Measurements from ENCODE around the gene CD96.
"Not testable (repeated sequence)": the region's sequence is repeated elsewhere in the genome, so short reads cannot be mapped to it uniquely, and the experiment has no call there.

CD96 gene

DNA sequence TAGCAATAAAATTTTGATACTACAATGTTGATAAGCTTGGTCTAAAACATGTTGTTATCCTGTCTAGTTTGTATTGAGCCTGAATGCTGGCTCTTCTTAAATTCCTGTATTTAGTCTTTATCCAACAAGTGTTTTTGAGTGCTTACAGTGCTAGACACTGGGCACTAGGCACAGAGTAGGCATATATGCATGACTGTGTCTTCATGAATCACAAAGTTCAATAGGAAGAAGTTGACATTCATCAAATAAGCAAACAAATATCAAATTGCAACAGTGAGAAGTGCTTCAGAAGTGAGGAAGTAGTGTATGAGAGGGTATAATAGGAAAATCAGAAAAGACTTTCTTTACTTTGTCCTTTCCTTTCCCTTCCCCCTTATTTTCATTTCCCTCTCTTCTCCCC lies 6.8 kb downstream of the CD96 start:
- no peak for DNase-seq (ENCODE audit: low read depth in 1 of 2, low spot score in 1 of 2)

DNA sequence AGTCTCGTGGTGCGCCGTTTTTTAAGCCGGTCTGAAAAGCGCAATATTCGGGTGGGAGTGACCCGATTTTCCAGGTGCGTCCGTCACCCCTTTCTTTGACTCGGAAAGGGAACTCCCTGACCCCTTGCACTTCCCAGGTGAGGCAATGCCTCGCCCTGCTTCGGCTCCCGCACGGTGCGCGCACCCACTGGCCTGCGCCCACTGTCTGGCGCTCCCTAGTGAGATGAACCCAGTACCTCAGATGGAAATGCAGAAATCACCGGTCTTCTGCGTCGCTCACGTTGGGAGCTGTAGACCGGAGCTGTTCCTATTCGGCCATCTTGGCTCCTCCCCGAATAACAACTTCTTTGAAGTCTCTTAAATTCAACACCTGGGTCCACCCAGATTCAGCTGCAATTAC lies 19.9 kb downstream of the CD96 start:
- not testable (repeated sequence) for DNase-seq (ENCODE audit: low read depth in 1 of 2, low spot score in 1 of 2)

DNA sequence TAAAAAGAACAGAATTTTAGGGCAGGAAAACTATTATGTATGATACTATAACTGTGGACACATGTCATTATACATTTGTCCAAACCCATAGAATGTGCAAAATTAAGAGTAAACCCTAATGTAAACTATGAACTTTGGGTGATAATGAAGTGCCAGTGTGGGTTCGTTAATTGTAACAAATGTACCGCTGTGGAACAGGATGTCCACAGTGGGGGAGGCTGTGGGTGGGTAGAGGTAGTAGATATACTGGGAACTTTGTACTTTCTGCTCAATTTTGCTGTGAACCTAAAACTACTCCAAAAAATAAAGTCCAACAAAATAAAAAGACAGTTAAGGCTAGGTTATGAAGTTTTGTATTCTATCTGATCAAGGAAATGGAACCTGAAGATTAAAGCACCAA lies 24.8 kb downstream of the CD96 start:
- DNase-seq (ENCODE audit: low read depth in 1 of 2, low spot score in 1 of 2): no peak

DNA sequence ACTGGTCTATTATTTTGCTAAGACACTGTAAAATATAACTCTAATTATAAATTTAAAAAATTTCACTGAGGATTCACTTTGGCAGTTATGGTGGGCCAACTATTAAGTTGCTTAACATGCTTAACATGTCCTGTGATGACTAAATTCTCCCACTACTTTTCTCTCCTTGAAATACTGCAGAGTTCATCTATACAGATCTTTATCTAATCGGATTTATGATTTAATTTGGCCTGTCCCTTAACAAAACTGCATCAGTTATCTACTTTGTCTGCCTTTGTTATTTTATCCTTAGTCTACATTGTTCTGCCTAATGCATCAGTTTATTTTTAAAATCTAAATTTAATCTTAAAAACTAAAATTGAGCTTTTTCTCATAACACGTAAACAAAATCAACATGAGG lies 26.4 kb downstream of the CD96 start:
- DNase-seq (ENCODE audit: low read depth in 1 of 2, low spot score in 1 of 2): no peak

DNA sequence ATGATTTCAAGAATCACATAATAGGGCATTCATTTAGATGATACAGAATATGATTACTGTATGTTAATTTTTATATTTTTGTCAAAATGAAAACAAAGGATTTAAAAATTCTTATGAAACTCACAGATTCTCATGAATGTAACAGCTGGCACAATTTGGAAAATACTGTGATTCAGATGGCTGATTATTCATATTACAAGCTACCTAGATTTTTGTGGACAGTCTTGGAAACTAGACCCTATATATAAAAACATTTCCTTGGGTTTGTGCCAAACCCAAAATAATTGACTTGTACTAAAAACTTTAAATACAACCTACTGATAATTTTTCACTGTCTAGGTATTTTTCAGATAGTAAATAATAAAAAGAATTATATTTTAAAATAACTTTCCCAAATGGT lies 26.9 kb downstream of the CD96 start:
- no peak for DNase-seq (ENCODE audit: low read depth in 1 of 2, low spot score in 1 of 2)

DNA sequence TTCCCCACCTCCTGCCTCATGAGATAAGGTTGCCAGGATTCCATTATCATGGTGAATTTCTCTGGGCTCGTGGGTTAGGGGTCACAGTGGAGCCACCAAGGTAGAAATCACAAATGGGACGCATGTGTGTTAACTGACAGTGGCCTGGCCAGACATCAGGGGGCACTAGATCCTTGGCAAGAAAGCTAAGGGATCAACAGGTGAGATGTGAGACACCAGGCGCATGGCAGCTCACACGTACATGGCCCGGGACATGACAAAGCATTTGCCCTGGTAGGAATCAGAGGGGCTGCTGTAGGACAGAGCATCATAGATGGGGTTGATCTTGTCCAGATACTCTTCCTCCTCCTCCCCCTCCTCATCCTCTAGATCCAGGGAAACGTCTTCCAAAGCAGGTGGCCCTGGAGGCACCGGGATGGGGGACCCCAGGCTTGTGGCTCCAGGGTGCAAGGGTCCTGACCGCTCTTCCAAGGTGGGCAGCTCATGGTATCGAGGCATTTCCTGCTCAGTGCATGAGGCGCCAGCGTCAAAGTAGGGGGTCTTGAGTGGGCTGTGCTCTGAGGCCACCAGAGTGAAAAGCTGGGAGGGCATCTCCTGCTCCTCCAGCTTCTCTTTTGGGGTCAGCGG lies 28.5 kb downstream of the CD96 start:
- DNase-seq (ENCODE audit: low read depth in 1 of 2, low spot score in 1 of 2): no peak

DNA sequence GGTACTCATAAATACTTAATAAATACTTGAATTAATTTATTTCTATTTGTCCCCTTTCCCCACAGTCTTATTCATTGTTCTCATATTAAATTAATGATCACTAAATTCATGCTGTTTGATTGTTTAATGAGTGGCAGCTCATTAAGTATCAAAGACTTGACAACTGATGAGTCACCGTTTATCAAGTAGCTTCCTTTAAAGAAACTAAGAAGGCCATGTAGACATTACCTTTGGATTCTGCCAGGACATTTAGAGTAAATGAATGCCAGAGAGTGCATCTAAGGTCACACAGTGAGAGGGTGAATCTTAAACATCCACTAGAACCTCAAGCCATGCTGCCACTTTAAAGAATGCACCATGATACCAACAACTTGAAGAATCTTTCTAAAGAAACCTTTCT lies 29.3 kb downstream of the CD96 start:
- DNase-seq (ENCODE audit: low read depth in 1 of 2, low spot score in 1 of 2): no peak

DNA sequence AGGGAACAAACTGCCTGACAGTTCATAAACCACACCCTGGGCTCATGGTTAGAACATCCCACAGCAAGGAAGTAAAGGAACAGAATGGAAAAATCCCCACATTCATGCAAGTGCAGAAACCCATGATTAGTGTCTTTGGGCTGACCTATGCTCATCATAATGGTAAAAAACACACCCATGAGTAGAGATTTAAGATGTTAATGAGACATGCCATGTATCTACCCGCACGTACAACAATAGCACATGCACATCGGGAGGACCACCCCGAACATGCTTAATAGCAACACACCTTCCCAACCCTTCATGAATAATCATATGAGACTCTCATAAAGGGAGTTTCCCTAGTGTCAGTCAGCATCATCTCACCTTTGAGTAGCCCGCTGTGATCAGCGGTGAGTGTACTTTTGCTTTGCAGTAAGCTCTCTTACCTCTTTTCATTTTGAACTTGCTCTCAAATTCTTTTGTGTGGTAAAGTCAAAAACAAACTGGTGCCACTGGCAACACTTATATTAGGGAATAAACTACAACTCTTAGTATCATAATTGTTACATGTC lies 30.0 kb downstream of the CD96 start:
- DNase-seq (ENCODE audit: low read depth in 1 of 2, low spot score in 1 of 2): peak in 1 of 2 donors; percentile 41

DNA sequence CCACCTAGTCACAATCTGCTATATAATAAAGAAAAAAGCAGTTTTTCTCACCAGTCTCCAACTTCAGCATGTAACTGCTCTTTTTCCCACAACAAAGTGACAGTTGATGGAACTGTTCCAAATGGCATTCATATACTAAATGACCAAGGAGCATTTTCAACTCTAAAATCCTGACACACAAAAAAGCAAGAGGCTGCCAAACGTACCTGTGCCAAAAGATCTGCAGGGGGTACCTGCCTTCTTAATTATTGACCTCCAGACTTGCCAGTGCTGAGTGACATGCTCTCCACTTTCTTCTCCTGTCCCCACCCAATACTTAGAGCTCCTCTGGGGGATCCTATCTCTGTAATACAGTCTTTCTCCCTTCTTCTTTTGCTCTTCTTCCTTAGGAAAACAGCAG lies 35.1 kb downstream of the CD96 start:
- DNase-seq (ENCODE audit: low read depth in 1 of 2, low spot score in 1 of 2): no peak

DNA sequence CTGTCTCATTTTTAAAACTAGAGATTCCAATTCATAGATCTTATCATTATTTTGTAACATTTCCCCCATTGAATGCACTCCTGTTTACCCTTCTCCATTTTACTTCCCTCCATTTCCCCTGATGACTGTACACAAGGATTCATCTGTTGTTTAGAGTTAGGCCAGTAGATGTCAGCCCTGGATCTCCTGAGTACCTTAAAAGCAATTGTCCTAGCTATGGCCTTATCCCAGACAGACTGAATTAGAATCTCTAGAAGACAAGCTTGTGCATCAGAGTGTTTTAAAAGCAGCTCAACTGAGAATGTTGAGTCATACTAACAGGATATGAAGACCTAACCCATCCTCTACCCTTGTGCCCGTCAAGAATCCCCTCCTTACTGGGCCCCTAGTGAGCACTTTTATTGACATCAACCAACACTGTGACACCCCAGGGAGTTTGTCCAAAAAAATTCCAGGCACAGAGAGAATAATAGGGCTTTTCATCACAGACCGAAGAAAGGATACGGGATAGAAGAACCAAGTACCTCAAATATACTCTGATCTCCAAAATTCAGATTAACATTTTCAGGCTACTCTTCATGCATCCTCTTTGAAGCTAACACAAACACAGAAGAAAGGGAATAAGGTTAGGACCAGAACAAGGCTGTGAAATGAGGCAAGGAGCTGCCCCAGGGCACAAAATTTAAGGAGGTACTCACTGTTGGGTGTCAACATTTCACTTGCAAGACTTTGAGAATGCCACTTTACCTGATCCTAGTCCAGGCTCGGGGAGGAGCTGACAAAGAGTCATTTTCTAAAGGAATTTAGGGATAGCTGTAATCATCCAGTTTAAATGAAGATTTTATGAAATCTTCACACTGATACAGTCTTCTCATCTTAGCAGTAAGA lies 36.0 kb downstream of the CD96 start:
- DNase-seq (ENCODE audit: low read depth in 1 of 2, low spot score in 1 of 2): no peak

DNA sequence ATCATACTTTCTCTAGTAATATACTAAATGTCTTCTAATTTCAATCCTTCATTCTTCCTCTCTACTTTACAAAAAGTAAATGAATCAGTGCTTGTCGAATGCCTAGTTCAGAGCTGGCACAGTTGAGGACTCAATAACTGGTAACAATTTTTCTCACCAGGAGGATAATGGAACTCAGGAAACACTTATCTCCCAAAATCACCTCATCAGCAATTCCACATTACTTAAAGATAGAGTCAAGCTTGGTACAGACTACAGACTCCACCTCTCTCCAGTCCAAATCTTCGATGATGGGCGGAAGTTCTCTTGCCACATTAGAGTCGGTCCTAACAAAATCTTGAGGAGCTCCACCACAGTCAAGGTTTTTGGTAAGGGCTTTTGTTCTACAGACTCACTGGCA lies 36.9 kb downstream of the CD96 start:
- no peak for DNase-seq (ENCODE audit: low read depth in 1 of 2, low spot score in 1 of 2)

DNA sequence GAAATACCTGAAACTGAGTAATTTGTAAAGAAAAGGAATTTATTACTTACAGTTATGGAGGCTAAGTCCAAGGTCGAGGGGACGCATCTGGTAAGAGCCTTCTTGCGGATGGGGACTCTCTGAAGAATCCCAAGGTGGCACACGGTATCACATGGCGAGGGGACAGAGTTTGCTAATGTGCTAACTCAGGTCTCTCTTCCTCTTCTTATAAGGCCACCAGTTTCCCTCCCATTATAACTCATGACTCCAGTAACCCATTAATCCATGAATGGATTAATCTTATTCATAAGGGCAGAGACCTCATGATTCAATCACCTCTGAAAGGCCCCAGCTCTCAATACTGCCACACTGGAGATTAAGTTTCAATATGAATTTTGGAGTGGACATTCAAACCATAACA lies 37.5 kb downstream of the CD96 start:
- DNase-seq (ENCODE audit: low read depth in 1 of 2, low spot score in 1 of 2): no peak

DNA sequence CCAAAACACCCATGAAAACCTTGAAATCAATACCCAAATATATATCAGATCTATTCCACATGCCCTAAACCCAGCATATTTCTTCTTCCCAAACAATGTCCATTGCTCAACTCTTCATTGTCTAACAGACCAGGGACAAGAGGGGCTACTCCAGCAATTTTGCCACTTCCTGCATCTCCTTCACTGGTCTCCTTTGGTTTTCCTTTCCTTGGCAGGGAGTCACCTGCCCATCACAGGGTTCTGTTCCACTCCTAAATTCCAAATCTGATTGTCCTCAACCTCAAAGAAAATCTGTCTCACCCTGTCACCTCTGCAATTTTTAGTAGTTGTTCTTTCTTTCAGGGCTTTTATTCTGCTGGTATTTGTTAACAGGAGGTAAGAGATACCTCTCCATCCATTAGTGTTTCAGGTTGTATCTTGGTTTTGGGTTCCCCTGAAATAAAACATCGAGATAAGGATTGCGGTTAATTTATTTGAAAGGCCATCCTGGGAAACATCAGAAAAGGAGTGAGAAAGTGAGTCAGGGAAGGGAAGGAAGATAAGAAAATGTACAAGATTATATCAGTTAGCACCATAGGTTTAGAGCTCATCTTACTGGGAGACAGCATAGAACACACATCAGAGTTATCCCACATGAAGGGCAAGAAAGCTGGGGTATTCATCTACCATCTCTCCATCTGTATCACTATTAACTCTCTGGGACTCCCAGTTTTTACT lies 39.6 kb downstream of the CD96 start:
- DNase-seq (ENCODE audit: low read depth in 1 of 2, low spot score in 1 of 2): no peak

DNA sequence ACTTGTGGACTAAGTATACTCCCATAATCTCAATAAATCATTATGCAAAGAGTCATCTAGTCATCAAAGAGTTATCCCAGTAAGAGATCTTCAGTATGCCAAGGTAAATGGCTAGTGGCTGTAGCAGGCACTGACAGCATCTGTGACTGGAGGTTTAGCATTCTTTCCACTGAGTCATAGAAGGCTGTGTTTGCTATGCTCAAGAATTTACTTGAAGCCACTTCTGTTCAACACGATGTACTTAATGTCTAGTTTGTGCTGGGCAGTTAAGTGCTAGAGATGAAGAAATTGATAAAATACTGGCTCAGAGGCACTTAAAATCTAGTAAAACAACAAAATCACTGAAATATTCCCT lies 40.1 kb downstream of the CD96 start:
- no peak for DNase-seq (ENCODE audit: low read depth in 1 of 2, low spot score in 1 of 2)

DNA sequence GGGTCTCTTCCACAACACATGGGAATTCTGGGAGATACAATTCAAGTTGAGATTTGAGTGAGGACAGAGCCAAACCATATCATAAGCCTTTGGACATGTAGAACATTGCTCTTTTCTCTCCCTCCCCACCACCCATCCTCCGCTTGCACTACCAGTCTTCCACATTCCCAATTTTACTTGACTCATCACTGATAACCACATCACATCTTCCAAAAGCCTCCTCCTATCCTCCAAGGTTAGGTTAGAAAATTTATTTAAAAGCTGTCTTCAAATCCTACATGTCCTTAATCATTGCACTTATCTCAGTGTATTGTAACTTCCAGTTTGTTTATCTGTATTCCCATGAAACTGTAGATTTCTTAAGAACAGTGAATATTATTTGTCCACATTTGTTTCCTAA lies 42.7 kb downstream of the CD96 start:
- no peak for DNase-seq (ENCODE audit: low read depth in 1 of 2, low spot score in 1 of 2)

DNA sequence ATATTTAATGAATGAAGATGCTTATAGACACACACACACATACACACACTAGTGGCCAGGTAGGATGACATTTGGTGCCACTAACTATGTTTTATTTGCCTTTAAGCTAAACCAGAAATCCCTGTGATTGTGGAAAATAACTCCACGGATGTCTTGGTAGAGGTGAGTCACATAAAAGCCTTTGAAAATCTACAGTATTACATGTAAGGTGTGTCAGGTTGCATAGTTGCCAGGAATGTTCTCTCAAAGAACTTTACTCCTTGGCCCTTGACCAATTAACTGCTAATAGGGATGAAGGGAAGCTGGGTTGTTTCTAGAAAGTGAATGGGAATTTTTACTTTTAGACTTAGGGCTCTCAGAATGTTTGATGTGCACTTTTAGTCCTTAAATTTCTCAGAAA lies 43.2 kb downstream of the CD96 start:
- DNase-seq (ENCODE audit: low read depth in 1 of 2, low spot score in 1 of 2): no peak

DNA sequence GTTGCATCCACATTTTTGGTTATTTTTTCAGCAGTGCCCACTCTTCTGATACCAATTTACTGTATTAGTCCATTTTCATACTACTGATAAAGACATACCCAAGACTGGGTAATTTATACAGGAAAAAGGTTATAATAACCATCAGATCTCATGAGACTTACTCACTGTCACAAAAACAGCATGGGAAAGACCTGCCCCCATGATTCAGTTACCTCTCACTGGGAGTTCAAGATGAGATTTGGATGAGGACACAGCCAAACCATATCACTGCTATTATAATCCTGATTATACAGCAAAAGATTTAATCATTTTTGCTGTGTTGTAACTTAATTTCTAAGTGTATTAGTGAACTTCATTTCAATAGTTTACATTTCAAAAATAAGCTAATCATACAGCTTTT lies 46.5 kb downstream of the CD96 start:
- no peak for DNase-seq (ENCODE audit: low read depth in 1 of 2, low spot score in 1 of 2)

DNA sequence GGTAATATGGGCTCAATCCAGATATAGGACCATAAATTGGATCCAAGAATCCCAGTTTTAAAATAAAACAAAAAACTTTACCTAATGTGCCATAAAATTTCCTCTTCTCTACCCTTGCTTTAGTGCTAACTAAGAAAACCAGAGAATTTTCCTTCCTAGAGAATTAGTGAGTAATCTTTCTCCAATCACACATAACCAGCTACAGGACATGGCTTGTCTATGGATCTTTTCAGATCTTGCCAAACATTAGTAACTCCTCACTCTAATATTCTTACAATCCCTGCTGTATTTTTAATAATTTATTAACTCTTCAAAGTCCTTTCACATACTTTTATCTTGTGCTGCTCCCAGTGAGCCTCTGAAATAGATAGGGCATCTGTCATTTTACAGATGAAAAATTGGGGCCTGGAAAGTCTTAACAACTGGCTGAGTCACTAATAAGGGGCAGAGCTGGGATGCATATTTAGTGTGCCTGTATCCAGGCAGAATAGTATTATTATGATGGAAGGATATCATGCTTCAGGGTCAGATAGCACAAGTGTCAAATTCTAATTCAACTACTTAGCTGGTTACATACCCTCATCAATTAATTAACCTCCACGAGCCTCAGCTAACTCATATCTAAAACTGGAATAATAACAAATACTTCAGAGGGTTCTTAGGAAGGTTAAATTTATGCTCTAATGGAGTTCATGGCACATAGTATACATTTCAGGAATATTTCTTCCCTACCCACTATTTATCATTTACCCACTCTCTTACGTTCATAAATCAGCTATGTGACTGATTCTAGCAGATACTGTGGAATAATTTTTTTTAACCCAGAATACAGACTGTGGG lies 47.5 kb downstream of the CD96 start:
- no peak for DNase-seq (ENCODE audit: low read depth in 1 of 2, low spot score in 1 of 2)

DNA sequence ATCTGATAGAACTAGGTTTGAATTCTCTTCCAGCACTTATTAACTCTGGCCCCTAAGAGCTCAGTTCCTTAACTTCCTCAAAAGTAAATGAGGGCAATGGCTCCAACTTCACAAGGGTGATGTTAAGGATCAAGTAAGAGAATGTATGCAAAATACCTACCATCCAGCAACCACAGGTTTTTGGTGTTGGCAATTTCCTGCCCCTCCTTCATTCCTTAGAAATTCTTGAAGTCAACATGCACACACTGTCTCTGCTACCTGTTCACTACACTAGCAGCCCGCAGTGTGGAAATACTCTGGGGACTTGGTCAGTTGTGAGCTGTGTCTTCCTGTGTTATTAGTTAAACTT lies 48.1 kb downstream of the CD96 start:
- no peak for DNase-seq (ENCODE audit: low read depth in 1 of 2, low spot score in 1 of 2)

DNA sequence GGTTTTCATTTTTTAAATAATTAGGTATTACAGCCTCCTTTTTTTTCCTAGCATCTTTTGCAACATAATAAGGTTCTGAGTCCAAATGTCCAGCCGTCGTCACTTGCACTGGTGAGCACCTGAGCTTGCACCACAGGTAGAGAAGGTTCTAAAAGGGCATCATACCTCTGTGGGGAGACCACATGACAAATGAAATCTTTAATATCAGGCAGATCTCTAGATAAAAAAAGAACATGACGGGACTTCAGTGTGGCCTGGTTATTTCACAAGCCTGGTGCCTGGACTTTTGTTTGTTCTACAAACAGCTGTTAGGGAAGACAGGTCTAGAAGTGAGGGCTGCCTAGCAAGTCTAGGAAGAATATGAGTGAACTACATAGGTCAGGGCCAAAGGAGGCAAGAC lies 49.6 kb downstream of the CD96 start:
- DNase-seq (ENCODE audit: low read depth in 1 of 2, low spot score in 1 of 2): no peak

DNA sequence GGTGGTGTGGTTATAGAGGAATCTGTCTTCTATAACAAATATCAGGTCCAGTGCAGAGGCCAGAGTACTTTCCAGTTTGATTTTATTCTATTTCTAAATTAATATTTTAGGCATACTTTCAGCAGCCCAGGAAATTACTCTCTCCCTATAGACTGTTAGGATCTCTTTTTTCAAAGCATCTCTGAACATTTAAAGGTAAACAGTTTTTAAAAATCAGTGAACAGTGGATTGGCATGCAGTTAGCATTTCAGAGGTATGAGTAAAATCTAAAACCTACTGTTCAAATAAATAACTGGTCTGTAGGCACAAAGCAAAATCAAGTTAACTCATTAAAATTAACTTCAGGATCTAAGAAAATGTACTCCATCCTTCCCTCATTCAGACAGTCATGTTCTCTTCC lies 50.1 kb downstream of the CD96 start:
- no peak for DNase-seq (ENCODE audit: low read depth in 1 of 2, low spot score in 1 of 2)

Data from activated CD4-positive, alpha-beta T cell treated with anti-CD3 and anti-CD28 coated beads, Interleukin-2, amount 50 U/mL, for 24 hours (primary cell).